H1 (cell line): ENCODE data around the gene DET1. TPM values are rescaled to one million over a fixed set of nuclear protein-coding genes. Genes with fewer than 3 reads are reported as not detected.

Experiments
- ATF2 ChIP-seq: IDR thresholded peaks from 2 replicates; pipeline ENCODE4 v1.6.1; 2012; ENCODE audit warnings: low read length, inconsistent platforms
- BCL11A ChIP-seq, 2 experiments: IDR thresholded peaks; one replicate each; pipeline ENCODE4 v1.6.1; 2011; ENCODE audit warnings: low read depth in 2 of 2, low read length in 2 of 2, mild to moderate bottlenecking in 2 of 2
- HDAC2 ChIP-seq, 2 experiments: fragments of 300-600 bp in 1 of 2; sonication (generic) in 1 of 2; IDR thresholded peaks; 2 replicates each; pipeline ENCODE4 v1.6.1; 2011 to 2012; ENCODE audit warnings: low read depth in 2 of 2, low read length in 2 of 2, mild to moderate bottlenecking in 2 of 2, moderate library complexity in 2 of 2, borderline replicate concordance in 1 of 2, inconsistent platforms in 1 of 2
- SIN3A ChIP-seq, 2 experiments: IDR thresholded peaks in 1 of 2; conservative IDR thresholded peaks in 1 of 2; 2 replicates each; pipeline ENCODE4 v1.6.1; 2011 to 2012; ENCODE audit warnings: low read length in 2 of 2, improper control_type of control experiment in 1 of 2, low read depth in 1 of 2, mild to moderate bottlenecking in 1 of 2
- SP1 ChIP-seq: IDR thresholded peaks from 2 replicates; pipeline ENCODE4 v1.6.1; 2011; ENCODE audit warnings: low read depth, low read length
- SUZ12 ChIP-seq: fragments of 200-600 bp; sonication (generic); IDR thresholded peaks from 2 replicates; pipeline ENCODE4 v1.6.1; 2012; ENCODE audit warnings: mild to moderate bottlenecking, inconsistent platforms, low read length, moderate library complexity, mixed read lengths
- polyA plus RNA-seq, 7 experiments: library from polyadenylated mRNA; depleted of rRNA in 3 of 7; stranded (reverse) in 5 of 7; unstranded in 2 of 7; fragments of >200 nt in 5 of 7; fragments of 200-250 nt in 2 of 7; gene quantifications; 1 replicate in 5 of 7; 2 replicates in 1 of 7; 4 replicates in 1 of 7; pipeline versions ENCODE4 v1.2.1 to v1.2.3, GENCODE V29; 2011 to 2013; ENCODE audit warnings: missing spikeins in 2 of 7, mixed read lengths in 2 of 7
- total RNA-seq: library from RNA; stranded (reverse); fragmentation: NEBNext Ultra II Directional; extraction: Animal tissue kit (Norgen Biotek cat#: 25700); gene quantifications from 2 replicates; pipeline ENCODE4 v1.2.1, GENCODE V29; 2021

The DET1 gene
- total and polyA plus RNA-seq, 2 of the 8 experiments (the other 6 are each of a cell fraction or from before 2014, with no cell fraction given): 5.4 to 8.5 TPM

- TF ChIP-seq ATF2 (no peak), SUZ12 (no peak), BCL11A (IDR thresholded peaks at IDR 0.05; ENCODE audit: low read depth in 2 of 2, low read length in 2 of 2) (no peak), SP1 (no peak), HDAC2 (IDR thresholded peaks at IDR 0.05; ENCODE audit: borderline replicate concordance in 1 of 2, low read depth in 2 of 2, low read length in 2 of 2) (no peak), SIN3A (conservative IDR thresholded peaks at IDR 0.05 in 1 of 2, IDR thresholded peaks at IDR 0.05 in 1 of 2; ENCODE audit: low read depth in 1 of 2, low read length in 2 of 2) (no peak)
- TF ChIP-seq, all 59 proteins: peak for 0
These were observed 33.3 kb downstream of the DET1 start (continued) for GRCh38 chr15:88513195-88513594.
